LNCaP clone FGC (cell line): ENCODE data around the gene CPLANE1.
"Not testable (repeated sequence)": the region's sequence is repeated elsewhere in the genome, so short reads cannot be mapped to it uniquely, and the experiment has no call there.

Experiments used
- DNase-seq: peaks from one replicate; pipeline ENCODE4 v3.0.0-alpha.2; 2011; ENCODE audit warnings: low read depth
- H3K4me3 ChIP-seq: 2 replicates; pipeline ENCODE4 v1.5.1; 2011; ENCODE audit warnings: mild to moderate bottlenecking, low read depth, low read length, control low read depth
- TF ChIP-seq, protein P1 (sequence below): IDR thresholded peaks from 2 replicates; pipeline ENCODE4 v1.5.1; 2012; ENCODE audit warnings: mild to moderate bottlenecking; ENCODE audit not compliant: control insufficient read depth, insufficient read depth; ENCODE audit errors: extremely low read depth

Gene CPLANE1

DNA sequence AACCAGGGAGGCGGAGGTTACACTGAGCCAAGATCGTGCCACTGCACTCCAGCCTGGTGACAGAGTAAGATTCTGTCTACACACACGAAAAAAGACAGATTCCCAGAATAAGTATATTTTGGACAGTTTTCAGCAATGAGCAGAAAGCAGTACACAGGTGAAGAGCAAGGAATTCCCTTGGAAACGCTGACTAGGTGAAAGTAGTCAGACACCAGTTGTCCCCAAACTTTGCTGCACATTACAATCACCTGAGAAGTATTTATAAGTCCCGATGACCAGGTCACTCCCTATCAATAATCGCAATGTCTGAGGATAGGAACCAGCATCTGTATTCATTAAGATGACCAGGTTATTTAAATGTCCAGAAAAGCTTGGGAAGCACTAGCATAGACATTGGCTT is 78.3 kb downstream of the CPLANE1 start:
- no peak overlapping the region for H3K4me3 ChIP-seq
- DNase-seq, result no peak
- TF ChIP-seq, protein P1, sequence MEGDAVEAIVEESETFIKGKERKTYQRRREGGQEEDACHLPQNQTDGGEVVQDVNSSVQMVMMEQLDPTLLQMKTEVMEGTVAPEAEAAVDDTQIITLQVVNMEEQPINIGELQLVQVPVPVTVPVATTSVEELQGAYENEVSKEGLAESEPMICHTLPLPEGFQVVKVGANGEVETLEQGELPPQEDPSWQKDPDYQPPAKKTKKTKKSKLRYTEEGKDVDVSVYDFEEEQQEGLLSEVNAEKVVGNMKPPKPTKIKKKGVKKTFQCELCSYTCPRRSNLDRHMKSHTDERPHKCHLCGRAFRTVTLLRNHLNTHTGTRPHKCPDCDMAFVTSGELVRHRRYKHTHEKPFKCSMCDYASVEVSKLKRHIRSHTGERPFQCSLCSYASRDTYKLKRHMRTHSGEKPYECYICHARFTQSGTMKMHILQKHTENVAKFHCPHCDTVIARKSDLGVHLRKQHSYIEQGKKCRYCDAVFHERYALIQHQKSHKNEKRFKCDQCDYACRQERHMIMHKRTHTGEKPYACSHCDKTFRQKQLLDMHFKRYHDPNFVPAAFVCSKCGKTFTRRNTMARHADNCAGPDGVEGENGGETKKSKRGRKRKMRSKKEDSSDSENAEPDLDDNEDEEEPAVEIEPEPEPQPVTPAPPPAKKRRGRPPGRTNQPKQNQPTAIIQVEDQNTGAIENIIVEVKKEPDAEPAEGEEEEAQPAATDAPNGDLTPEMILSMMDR, result no peak

DNA sequence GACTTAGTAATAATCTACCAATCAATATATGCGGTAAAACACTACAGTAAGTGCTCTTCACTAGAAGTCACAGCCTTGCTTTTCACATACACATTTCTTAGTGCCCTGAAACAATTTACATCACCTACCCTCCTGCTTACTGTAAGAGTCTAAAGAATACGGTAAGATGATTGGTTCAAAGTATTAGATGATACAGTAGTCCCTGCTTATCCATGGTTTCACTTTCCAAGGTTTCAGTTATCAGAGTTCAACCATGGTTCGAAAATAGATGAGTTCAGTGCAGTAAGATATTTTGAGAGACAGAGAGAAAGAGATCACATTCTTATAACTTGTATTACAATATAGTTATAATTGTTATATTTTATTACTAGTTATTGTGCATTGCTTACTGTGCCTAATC is 83.0 kb downstream of the CPLANE1 start:
- no peak for DNase-seq
- TF ChIP-seq, protein P1, result no peak
- H3K4me3 ChIP-seq, result no peak overlapping the region

DNA sequence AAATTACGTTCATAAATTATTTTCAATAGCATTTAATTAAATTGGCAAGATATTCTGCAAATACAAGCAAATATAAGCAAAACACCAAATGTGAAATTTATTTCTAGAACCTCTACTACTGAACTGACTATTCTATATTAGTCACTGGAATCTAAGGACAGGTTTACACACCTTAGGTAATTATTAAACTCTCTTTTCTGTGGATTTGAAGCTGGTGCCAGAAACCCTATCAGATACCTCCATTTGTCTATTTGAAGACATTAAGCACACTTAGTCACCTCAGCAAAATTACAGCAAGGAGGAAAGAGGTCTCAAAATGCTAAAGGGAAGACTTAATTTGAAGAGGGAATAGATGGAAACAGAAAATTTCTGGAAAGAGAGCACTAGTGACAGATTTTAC is 83.4 kb downstream of the CPLANE1 start:
- no peak for DNase-seq
- H3K4me3 ChIP-seq, result no peak overlapping the region
- TF ChIP-seq, protein P1, result no peak

DNA sequence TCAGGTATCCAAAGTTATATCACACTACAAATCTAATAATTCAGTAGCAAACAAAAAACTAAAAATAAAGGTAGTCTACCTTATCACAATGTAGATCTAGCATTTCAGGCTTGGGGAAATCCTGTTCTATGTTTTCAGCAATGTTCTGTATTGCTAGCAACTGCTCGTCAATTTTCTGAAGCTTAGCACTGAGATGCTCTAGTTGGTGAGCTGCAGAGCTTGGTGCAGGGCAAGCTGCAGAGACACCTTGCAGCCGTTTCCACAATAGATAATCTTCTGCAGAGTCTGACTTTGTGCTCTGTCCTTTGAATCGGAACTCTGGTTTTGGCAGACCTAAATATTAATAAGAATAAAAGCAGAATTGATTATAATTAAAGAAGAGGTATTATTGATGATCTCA is 95.5 kb downstream of the CPLANE1 start:
- TF ChIP-seq, protein P1, result no peak
- DNase-seq, result no peak
- H3K4me3 ChIP-seq, result no peak overlapping the region

DNA sequence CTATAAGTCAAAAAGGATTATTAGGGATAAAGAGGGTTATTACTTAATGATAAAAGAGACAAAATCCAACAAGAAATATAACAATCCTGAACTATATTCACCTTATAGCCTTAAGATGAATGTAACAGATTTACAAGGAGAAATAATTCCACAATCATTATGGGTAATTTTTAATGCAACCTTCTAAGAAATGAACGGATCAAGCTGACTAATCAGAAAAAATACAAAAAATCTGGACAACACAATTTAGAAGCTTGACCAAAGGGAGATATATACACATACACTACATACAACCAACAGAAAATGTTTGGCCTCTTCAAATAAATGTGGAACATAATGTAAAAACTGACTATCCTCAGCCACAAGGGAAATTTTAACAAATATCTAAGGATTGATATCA is 102.3 kb downstream of the CPLANE1 start:
- TF ChIP-seq, protein P1, result no peak
- H3K4me3 ChIP-seq, result no peak overlapping the region
- DNase-seq, result no peak

DNA sequence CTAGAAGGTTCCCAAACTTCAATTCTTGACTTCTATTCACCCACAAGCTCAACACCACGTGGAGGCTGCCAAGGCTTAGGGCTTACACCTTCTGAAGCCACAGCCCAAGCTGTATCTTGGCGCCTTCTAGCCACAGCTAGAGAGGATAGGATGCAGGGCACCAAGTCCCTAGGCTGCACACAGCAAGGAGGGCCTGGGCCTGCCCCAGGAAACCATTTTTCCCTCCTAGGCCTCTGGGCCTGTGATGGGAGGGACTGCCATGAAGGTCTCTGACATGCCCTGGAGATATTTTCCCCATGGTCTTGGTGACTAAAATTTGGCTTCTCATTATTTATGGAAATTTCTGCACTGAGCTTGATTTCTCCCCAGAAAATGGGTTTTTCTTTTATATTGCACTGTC is 112.5 kb downstream of the CPLANE1 start:
- no peak for DNase-seq
- H3K4me3 ChIP-seq, result no peak overlapping the region
- TF ChIP-seq, protein P1, result no peak

DNA sequence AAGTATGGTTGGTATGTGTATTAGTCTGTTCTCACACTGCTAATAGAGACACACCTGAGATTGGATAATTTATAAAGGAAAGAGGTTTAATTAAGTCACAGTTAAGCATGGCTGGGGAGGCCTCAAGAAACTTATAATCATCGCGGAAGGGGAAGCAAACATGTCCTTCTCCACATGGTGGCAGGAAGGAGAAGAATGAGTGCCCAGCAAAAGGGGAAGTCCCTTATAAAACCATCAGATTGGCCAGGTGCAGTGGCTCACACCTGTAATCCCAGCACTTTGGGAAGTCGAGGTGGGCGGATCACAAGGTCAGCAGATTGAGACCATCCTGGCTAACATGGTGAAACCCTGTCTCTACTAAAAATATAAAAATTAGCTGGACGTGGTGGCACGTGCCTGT is 113.9 kb downstream of the CPLANE1 start:
- not testable (repeated sequence) for DNase-seq, H3K4me3 ChIP-seq

DNA sequence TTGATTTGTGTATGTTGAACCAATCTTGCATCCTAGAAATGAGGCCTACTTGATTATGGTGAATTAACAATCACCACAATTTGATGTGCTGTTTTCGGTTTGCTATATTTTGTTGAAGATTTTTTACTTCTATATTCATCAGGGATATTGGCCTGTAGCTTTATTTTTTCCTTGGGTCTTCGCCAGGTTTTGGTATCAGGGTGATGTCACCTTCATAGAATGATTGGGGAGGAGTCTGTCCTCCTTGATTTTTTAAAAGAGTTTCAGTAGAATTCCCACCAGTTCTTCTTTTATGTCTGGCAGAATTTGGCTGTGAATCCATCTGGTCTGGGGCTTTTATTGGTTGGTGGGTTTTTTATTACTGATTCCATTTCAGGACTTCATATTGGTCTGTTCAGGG is 115.2 kb downstream of the CPLANE1 start:
- DNase-seq, result no peak
- H3K4me3 ChIP-seq, result no peak overlapping the region

More for the DNA sequence above, 115.2 kb downstream of the CPLANE1 start:
- TF ChIP-seq, protein P1, result no peak
